WTC11 (cell line): Measurements from ENCODE around the gene FAHD1. TPM values are rescaled to one million over a fixed set of nuclear protein-coding genes. Genes with fewer than 3 reads are reported as not detected.
A peak's percentile ranks its signal among the peaks of the same experiment; 100 is the strongest.

Source experiments
- ATAC-seq: fragments of 200-7000 bp; cut with Tn5 transposase; 2 replicates; pipeline ENCODE4 v1.10.0; 2021; ENCODE audit warnings: mild to moderate bottlenecking, moderate library complexity
- CTCF ChIA-PET: fragments of 300-600 bp; sonication (Branson Sonifier 250); formaldehyde crosslinking; loops from one replicate; lab custom pipeline; 2021; ENCODE audit warnings: antibody characterized with exemption; lab: Charles Lee
- POLR2A ChIA-PET: fragments of 350-600 bp; sonication (Branson Sonifier 250); formaldehyde crosslinking; loops from one replicate; lab custom pipeline; 2021; ENCODE audit warnings: antibody characterized with exemption; lab: Charles Lee
- DNase-seq: peaks from one replicate; pipeline ENCODE4 v3.0.0; 2021; ENCODE audit warnings: low spot score
- H3K27ac Mint-ChIP-seq: 2 replicates; pipeline ENCODE4 v1.8.0; 2021; ENCODE audit warnings: mixed read lengths
- H3K27me3 Mint-ChIP-seq: 2 replicates; pipeline ENCODE4 v1.8.0; 2021; ENCODE audit warnings: low read depth, mild to moderate bottlenecking, moderate library complexity, mixed read lengths
- H3K36me3 Mint-ChIP-seq: 2 replicates; pipeline ENCODE4 v1.8.0; 2021; ENCODE audit warnings: mixed read lengths
- H3K4me1 Mint-ChIP-seq: 2 replicates; pipeline ENCODE4 v1.8.0; 2022; ENCODE audit warnings: mixed read lengths
- H3K4me3 Mint-ChIP-seq: 2 replicates; pipeline ENCODE4 v1.8.0; 2021; ENCODE audit warnings: mild to moderate bottlenecking, moderate library complexity, mixed read lengths
- H3K9me3 Mint-ChIP-seq: 2 replicates; pipeline ENCODE4 v1.8.0; 2021; ENCODE audit warnings: mixed read lengths
- ARID4B ChIP-seq: sonication (generic); formaldehyde crosslinking; IDR thresholded peaks from 2 replicates; pipeline ENCODE4 v1.8.0; 2023; ENCODE audit warnings: missing genetic modification reagents, mild to moderate bottlenecking, borderline replicate concordance
- ATF1 ChIP-seq: sonication (generic); formaldehyde crosslinking; IDR thresholded peaks from 2 replicates; pipeline ENCODE4 v1.8.1; 2023; ENCODE audit warnings: mild to moderate bottlenecking, moderate library complexity, missing genetic modification reagents
- CREB1 ChIP-seq: sonication (generic); formaldehyde crosslinking; IDR thresholded peaks from 2 replicates; pipeline ENCODE4 v1.8.0; 2023; ENCODE audit warnings: mild to moderate bottlenecking, missing genetic modification reagents
- MXD4 ChIP-seq: fragments of 250-450 bp; sonication (Bioruptor Pico); IDR thresholded peaks from 2 replicates; pipeline ENCODE4 v1.8.0; 2021; ENCODE audit warnings: mild to moderate bottlenecking, moderate library complexity, borderline replicate concordance
- NR1H2 ChIP-seq: sonication (generic); formaldehyde crosslinking; IDR thresholded peaks from 2 replicates; pipeline ENCODE4 v1.9.0; 2021; ENCODE audit warnings: mild to moderate bottlenecking, moderate library complexity, missing genetic modification reagents
- USF1 ChIP-seq: sonication (generic); formaldehyde crosslinking; IDR thresholded peaks from 2 replicates; pipeline ENCODE4 v1.8.0; 2022; ENCODE audit warnings: mild to moderate bottlenecking, missing genetic modification reagents
- ZNF121 ChIP-seq: sonication (generic); formaldehyde crosslinking; IDR thresholded peaks from 2 replicates; pipeline ENCODE4 v1.8.0; 2023; ENCODE audit warnings: missing genetic modification reagents
- ZNF219 ChIP-seq: sonication (generic); formaldehyde crosslinking; IDR thresholded peaks from 2 replicates; pipeline ENCODE4 v1.8.0; 2023; ENCODE audit warnings: missing genetic modification reagents, mild to moderate bottlenecking, borderline replicate concordance
- ZNF281 ChIP-seq: sonication (generic); formaldehyde crosslinking; IDR thresholded peaks from 2 replicates; pipeline ENCODE4 v1.8.0; 2023; ENCODE audit warnings: mild to moderate bottlenecking, missing genetic modification reagents
- ZNF532 ChIP-seq: fragments of 250-450 bp; sonication (Bioruptor Pico); IDR thresholded peaks from 2 replicates; pipeline ENCODE4 v1.9.0; 2021; ENCODE audit warnings: mild to moderate bottlenecking, borderline replicate concordance
- total RNA-seq: library from RNA; stranded (reverse); gene quantifications from 3 replicates; pipeline ENCODE4 v1.2.3, GENCODE V29; 2021
- TF ChIP-seq, protein P1 (sequence below): fragments of 250-450 bp; sonication (Bioruptor Pico); conservative IDR thresholded peaks from 2 replicates; pipeline ENCODE4 v1.9.0; 2021; ENCODE audit warnings: mild to moderate bottlenecking

FAHD1 gene
- total RNA-seq, 1 experiment from 2014 or later, result 14.3 TPM

DNA sequence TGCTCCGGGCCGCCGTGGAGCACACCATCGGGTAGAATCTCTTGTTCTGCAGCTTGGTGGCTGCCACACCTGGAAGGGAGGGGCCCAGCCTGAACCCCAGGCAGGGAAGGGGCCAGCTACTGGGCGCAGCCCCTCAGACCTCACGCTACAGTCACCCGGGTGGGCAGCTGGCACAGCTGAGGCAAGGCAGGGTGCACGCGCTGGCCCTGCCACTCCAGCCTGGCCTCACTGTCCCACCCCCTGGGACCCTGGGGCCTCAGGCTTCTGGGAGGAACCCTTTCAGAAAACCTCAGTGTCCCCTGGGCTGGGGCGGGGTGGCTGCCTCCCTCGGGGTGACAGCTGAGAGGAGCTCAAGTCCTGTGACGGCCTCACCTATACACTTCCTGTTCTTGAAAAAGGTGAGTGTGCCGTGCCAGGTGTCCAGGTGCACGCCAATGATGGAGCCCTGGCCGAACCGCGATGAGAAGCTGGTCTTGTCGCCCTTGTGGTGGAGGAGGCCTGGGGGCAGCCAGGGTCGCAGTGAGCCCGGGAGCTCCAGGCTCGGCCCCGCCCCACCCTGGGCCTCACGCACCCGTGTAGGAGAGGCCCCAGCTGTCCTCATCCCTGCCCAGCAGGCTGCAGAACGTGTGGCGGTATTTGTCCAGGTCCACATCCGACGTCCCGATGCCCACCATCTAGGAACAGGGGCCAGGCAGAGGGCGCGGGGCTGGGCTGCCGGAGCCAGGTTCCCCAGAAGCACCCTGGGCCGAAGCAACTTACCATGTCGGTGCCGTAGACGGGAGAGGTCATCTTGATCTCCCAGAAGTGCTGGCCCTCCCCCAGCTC lies 49.4 kb upstream of the FAHD1 start:
- ATAC-seq (no peak), DNase-seq (no peak)
- CTCF ChIA-PET, result interaction anchor here (1.2 to 1.3 kb wide), 3 partner anchors 14 to 239 kb away, joined by 3 to 4 read pairs (median 3); no protein-coding TSS in a partner anchor
- H3K27me3 Mint-ChIP-seq, result no peaks in the 10 kb centered on the region
- no peak overlapping the region for H3K4me3 Mint-ChIP-seq
- peaks cover 7% of the 10 kb centered on the region for H3K4me1 Mint-ChIP-seq
- H3K36me3 Mint-ChIP-seq, result no peaks in the 10 kb centered on the region
- H3K27ac Mint-ChIP-seq, result no peak overlapping the region
- H3K9me3 Mint-ChIP-seq, result no peaks in the 10 kb centered on the region
- TF ChIP-seq MXD4 (CRISPR knock-in tag) (no peak), ZNF281 (no peak), ZNF532 (CRISPR knock-in tag) (no peak), NR1H2 (CRISPR knock-in tag) (no peak), CREB1 (CRISPR knock-in tag) (no peak)
- TF ChIP-seq, protein P1, sequence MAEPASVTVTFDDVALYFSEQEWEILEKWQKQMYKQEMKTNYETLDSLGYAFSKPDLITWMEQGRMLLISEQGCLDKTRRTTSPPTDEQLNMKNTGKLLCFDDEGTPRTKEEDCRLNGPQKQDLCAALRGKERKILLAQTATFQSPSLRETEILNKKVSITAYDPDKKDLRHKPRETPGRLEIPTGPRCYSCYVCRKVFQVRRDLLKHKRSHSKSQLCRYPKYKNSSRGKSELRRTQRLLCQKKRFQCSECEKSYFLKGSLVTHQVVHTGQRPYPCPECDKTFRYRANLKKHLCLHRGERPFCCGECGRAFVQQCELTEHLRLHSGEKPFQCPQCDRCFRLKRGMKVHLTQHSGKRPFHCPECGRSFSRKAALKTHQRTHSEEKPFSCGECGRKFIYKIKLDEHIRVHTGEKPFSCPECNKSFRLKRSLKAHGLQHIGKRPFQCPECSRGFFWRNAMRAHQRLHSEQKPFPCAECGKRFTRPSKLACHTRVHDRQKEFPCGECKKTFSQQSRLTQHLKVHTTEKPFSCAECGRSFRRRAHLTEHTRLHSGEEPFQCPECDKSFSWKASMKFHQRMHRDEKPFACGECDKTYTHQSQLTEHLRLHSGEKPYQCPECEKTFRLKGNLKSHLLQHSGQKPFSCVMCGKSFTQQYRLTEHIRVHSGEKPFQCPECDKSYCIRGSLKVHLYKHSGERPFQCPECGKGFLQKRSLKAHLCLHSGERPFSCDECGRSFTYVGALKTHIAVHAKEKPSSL (CRISPR knock-in tag), result no peak
- POLR2A ChIA-PET, result no interaction called here

GRCh38 chr16:1778200-1779179 lies 48.5 kb upstream of the FAHD1 start:
- Mint-ChIP-seq H3K9me3 (no peaks in the 10 kb centered on the region), H3K4me1 (peaks cover 7% of the 10 kb centered on the region), H3K27me3 (no peaks in the 10 kb centered on the region), H3K4me3 (no peak overlapping the region), H3K27ac (no peak overlapping the region), H3K36me3 (no peaks in the 10 kb centered on the region)
- POLR2A ChIA-PET, result no interaction called here
- TF ChIP-seq USF1 (CRISPR knock-in tag) (no peak), ZNF121 (CRISPR knock-in tag) (0 out of 2 replicates have a peak, but pooled peaks have one; percentile 32), ARID4B (no peak), ZNF219 (CRISPR knock-in tag) (no peak), ATF1 (no peak)
- CTCF ChIA-PET, result interaction anchor here (1.2 to 1.3 kb wide), 3 partner anchors 15 to 238 kb away, joined by 3 to 4 read pairs (median 3); no protein-coding TSS in a partner anchor
- DNase-seq (no peak), ATAC-seq (no peak)
